GM21515 (cell line): ENCODE data around the gene CLC.
"Not testable (repeated sequence)": the region's sequence is repeated elsewhere in the genome, so short reads cannot be mapped to it uniquely, and the experiment has no call there.

Experiments
- ATAC-seq: cut with Tn5 transposase; IDR thresholded peaks from one replicate; pipeline ENCODE4 v1.9.1; 2021; ENCODE audit not compliant: unreplicated experiment

The CLC gene

DNA sequence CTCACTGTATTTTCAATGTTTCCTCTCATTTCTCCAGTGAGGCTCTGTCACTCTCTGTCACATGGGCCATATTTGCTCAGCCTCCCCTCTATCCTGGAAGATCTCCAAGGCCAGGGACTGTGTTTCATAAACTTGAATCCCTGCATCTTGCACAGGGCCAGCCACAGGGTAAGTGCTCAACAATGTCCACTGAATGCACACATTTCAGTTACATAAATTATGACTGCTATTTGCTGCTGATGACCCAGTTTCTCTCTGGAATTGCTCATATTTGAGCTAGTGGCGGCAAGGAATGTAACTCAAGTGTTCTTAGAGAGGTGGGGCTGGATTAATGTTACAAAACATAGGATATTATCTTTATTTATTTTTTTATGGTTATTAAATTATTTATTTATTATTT lies 6.1 kb downstream of the CLC start:
- no peak for ATAC-seq

GRCh38 chr19:39729594-39729993 lies 8.2 kb downstream of the CLC start:
- ATAC-seq, result no peak

DNA sequence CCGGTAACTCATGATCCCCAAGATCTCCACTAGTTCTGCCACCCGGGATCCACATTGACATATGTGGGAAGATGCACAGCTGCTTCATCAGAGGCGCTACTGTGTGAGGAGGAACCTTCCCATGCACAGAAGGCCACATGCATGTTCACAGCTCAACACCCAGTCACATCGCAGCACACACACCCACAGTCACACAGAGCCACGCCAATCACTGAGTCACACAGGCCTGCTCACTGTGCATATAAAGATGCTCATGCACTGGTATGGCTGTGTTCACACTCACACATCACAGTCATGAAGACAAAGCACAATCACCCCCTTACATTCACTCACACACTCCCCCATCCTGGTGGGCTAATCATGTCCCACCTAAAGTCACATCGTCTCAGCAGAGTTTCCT lies 9.8 kb downstream of the CLC start:
- no peak for ATAC-seq

DNA sequence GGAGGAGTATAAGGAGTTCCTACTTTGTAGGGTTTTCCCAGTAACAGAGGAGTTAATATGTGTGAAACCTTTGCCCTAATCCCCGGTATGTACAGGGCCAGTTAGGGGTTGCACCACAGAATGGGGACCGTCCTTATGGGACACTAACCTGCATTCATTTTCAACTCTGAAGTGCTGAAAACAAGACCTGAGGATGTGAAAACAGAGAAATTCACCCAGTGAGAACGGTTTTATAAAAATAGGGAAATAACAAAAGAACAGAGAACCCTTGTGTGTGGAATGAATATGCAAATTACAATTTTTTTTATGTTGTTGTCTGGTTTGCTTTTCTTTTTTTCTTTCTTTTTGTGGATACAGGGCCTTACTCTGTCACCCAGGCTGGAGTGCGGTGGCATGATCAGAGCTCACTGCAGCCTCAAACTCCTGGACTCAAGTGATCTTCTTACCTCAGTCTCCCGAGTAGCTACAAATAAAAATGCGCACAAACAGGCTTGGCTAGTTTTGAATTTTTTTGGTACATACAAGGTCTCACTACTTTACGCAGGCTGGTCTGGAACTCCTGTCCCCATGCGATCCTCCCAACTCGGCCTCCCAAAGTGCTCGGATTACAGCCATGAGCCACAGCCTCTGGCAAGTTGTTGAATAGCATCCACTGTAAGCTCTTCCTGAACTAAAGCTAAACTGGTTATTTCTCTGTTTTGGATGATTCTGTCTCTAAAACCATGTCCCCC lies 10.6 kb downstream of the CLC start:
- no peak for ATAC-seq

DNA sequence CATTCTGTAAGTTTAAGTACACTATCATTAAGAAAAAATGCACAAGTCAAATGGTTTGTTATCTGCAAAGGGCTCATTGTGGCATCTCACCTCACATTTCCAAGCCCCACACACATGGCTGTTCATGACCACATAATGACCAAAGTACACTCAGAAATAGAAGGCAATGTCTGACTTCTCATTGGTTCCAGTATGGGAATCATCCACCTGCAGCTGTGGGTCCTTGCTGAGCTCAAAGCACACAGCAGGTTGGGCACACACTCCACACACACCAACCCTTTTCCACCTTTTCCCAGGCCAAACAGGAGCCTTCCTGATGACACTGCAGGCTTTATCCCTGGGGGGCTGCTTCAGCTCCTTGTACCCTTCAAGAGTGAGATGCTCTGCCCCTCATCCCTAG lies 11.8 kb downstream of the CLC start:
- ATAC-seq, result no peak

GRCh38 chr19:39720144-39720543 lies 17.7 kb downstream of the CLC start:
- ATAC-seq, result not testable (repeated sequence)

GRCh38 chr19:39710333-39710890 lies 27.4 kb downstream of the CLC start:
- ATAC-seq, result no peak

DNA sequence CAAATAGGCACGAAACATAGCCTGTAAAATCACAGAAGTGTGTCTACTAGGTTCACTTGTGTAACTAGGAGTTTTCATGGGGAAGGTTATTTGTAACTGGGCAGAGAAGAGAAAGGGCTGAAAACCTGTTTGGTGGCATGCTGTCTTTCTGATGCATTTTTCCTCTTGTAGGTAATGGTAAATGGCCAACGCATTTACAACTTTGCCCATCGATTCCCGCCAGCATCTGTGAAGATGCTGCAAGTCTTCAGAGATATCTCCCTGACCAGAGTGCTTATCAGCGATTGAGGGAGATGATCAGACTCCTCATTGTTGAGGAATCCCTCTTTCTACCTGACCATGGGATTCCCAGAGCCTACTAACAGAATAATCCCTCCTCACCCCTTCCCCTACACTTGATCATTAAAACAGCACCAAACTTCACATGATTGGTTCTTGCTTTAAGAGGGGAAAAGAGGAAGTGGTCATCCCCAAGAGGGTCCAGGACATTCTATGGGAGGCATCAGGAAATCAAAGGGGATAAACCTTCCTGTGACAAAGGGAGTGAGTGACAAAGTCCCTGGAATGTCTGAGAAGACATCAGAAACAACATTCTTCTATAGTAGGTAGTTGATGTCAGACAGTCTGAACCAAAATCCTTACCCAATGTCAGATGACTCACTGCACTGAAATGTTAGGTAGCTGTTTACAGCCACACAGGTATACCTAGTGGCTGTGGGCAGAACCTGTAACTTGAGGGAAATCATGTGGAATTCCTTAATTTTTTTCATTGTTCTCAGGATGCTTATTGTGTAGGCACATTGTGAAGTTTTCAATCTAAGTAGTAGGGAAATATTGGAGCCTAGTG lies 28.6 kb downstream of the CLC start:
- ATAC-seq, result no peak

DNA sequence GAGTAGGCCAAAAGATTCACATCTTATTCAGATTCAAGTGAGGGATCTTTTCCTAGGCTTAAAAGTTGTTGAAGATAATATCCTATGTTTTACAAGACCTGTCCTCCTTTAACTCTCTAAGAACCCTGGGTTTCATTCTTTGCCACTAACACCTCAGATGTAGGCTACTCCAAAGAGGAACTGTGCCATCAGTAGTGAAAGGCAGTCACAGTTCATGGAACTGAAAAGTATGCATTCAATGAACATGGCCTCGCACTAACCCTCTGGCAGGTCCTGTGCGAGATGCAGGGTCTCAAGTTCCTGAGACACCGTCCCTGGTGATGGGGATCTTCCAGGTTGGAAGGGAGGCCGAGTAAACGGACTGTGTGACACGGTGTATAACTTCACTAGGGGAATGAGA lies 29.2 kb downstream of the CLC start:
- no peak for ATAC-seq

GRCh38 chr19:39705578-39706188 lies 32.1 kb downstream of the CLC start:
- no peak for ATAC-seq

DNA sequence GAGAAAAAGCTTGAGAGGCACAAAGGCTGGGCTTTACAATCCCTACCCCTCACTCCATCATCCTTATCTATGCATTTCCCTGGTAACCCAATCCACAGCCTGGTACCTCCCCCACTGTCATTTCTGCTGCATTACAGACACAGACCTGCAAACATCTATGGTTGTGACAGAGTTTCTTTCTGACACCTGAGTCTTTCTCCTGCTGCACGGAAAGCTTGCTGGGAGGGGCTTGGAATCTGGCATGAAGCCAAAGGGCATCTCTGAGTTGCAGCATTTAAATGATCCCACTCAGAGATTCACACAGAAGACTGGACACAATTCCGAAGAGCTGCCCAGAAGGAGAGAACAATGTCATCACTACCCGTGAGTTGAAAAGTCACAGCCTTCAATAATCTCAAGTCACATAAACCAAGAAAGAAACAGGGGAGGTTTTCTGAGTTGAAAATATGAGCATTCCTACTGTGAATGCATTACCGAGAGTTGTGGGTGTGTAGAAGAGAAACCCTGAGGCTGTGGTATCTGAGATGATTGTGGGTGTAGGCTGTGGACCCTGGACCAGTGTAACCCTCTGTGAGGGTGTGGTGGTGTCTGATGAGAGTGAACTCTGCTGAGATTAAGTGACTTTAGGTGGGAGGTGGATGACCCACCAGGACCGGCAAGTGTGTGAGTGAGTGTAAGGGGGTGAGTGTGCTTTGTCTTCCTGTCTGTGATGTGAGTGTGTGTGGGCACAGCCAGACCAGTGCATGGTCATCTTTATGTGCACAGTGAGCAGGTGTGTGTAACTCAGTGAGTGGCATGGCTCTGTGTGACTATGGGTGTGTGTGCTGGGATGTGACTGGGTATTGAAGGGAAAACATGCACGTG lies 33.4 kb downstream of the CLC start, which contains the start of gene LGALS14:
Gene LGALS14, plus strand, starts transcription at position 301 of the 864 bp plus-strand sequence. Its CDS starts 48 bp downstream, at position 349.
- no peak for ATAC-seq

GRCh38 chr19:39701291-39701690 lies 36.5 kb downstream of the CLC start:
- no peak for ATAC-seq

- ATAC-seq, result no peak
Measured at GRCh38 chr19:39698535-39698934, 39.3 kb downstream of the CLC start.

DNA sequence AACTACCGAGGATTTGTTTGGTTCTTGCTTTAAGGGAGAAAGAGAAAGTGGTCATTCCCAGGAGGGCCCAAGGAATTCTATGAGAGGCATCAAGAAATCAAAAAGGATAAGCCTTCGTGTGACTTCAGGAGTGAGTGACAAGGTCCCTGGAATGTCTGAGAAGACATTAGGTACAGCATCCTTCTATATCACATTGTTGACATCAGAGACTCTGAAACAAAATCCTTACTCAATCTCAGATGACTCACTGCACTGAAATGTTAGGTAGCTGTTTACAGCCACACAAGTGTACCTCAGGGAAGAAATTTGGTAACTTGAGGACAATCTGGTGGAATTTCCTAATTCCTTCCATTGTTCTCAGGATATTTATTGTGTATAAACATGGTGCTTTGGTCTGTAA lies 41.4 kb downstream of the CLC start:
- no peak for ATAC-seq

DNA sequence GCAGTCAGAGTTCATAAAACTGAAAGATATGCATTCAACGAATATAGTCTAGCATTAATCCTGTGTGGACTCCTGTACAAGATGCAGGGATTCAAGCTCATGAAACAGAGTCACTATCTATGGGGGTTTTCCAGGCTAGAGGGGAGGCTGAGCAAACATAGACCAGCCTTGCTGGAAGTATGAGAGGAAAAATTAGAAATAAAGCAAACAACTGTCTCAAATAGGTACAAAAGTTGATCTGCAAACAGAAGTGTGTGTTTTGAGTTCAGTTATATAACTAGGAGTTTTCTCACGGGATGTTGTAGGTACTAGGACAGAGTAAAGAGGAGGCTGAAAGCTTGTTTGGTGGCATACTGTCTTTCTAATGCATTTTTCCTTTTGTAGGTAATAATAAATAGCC lies 42.1 kb downstream of the CLC start:
- ATAC-seq, result no peak

GRCh38 chr19:39692822-39693221 lies 45.0 kb downstream of the CLC start:
- ATAC-seq, result no peak

DNA sequence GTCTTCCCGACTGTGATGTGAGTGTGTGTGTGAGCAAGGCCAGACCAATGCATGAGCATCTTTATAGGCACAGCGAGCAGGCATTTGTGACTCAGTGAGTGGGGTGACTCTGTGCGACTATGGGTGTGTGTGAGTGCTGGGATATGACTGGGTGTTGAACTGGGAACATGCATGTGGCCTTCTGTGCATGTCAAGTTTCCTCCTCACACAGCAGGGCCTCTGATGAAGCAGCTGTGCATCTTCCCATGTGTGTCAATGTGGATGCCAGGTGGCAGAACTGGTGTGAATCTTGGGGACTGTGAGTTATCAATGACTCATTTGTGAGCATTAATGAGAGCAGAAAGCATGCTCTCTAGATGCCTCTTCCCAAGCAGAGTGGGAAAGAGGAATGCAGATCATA lies 45.7 kb downstream of the CLC start:
- ATAC-seq, result no peak

- ATAC-seq, result not testable (repeated sequence)
Measured at GRCh38 chr19:39688637-39689036, 49.2 kb downstream of the CLC start.

- no peak for ATAC-seq
Measured at GRCh38 chr19:39686739-39687138, 51.1 kb downstream of the CLC start.

DNA sequence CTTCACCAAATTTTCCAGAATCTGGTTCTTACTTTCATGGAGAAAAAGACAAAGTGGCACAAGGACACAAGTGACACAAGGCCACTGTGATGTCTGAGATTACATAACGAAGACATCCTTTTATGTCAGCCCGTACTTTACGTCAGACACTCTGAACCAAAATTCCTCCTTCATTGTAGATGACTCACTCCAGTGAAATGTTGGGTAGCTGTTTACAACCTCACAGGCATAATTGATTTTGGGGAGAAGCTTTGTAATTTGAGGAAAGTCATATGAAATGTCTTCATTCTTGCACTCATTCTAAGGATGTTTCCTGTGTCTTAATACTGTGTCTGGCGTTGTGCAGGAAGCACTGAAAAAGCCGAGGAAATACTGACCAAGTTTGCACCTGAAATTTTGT lies 53.6 kb downstream of the CLC start:
- ATAC-seq, result no peak

- ATAC-seq, result no peak
Measured at GRCh38 chr19:39681416-39681815, 56.4 kb downstream of the CLC start.
